ENCODE measurements around the gene SCAMP2.
"Not testable (repeated sequence)": the region's sequence is repeated elsewhere in the genome, so short reads cannot be mapped to it uniquely, and the experiment has no call there.

SCAMP2 gene, protein sequence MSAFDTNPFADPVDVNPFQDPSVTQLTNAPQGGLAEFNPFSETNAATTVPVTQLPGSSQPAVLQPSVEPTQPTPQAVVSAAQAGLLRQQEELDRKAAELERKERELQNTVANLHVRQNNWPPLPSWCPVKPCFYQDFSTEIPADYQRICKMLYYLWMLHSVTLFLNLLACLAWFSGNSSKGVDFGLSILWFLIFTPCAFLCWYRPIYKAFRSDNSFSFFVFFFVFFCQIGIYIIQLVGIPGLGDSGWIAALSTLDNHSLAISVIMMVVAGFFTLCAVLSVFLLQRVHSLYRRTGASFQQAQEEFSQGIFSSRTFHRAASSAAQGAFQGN

DNA sequence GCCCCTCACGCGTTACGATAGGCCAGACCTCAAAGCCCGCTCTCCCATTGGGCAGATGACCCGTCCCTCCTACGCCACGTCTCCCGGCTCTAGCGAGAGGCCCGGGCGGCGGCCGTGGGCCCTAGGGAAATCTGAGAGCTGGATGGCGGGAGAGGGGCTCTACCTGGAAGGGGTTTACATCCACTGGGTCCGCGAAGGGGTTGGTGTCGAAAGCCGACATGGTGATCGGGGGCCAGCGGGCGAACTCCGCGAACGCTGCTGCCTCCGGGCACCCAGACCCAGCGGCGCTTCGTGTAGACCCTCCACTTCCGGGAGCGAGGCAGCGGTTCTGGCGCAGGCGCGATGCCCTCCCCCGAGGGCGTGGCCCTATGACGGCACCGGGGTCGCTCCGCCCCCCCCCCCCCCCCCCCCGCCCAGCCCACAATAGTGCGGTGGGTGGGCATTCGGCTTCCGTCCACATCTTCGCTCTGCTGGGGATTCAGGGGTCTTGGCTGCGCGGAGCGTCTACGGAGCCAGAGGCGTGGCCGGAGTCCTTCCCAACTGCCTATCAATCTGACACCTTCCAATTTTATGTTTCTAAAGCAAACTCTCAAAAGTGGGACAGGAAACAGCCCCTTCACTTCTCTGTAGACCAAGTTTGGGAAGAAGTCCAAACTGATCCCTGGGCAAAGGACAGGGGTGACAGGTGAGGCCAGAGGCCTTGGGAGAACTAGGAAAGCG lies at the start of gene SCAMP2:
Gene SCAMP2, minus strand, starts transcription at position 330 of the 720 bp plus-strand sequence. Its CDS starts 110 bp downstream, at position 220.
- in situ Hi-C loops (cut with MboI; ENCODE audit: low pct_unique_long_range_greater_than_20kb, low sequenced_read_pairs, unreplicated experiment) = no loop called here
- TF ChIP-seq, protein P1, sequence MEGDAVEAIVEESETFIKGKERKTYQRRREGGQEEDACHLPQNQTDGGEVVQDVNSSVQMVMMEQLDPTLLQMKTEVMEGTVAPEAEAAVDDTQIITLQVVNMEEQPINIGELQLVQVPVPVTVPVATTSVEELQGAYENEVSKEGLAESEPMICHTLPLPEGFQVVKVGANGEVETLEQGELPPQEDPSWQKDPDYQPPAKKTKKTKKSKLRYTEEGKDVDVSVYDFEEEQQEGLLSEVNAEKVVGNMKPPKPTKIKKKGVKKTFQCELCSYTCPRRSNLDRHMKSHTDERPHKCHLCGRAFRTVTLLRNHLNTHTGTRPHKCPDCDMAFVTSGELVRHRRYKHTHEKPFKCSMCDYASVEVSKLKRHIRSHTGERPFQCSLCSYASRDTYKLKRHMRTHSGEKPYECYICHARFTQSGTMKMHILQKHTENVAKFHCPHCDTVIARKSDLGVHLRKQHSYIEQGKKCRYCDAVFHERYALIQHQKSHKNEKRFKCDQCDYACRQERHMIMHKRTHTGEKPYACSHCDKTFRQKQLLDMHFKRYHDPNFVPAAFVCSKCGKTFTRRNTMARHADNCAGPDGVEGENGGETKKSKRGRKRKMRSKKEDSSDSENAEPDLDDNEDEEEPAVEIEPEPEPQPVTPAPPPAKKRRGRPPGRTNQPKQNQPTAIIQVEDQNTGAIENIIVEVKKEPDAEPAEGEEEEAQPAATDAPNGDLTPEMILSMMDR (IDR thresholded peaks at IDR 0.05; ENCODE audit: extremely low read depth, insufficient read depth, missing control alignments) = no peak
- DNase-seq (ENCODE audit: low spot score) = peak; percentile 96

DNA sequence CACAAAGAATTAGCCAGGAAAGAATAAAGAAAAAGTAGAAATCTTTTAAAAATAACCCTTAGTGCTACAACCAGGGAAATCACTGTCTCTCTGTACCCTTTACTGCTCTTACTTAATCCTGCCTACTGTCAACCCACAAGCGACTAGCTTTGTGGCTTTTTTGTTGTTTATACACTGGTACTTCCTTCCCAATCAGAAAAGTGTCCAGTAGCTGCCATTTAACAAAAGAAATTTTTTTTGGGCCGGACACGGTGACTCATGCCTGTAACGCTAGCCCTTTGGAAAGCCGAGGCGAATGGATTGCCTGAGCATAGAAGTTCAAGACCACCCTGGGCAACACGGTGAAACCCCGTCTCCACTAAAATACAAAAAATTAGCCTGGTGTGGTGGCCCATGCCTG lies 47.3 kb upstream of the SCAMP2 start:
- in situ Hi-C loops (cut with MboI; ENCODE audit: low pct_unique_long_range_greater_than_20kb, low sequenced_read_pairs, unreplicated experiment) = no loop called here
- DNase-seq (ENCODE audit: low spot score) = no peak

DNA sequence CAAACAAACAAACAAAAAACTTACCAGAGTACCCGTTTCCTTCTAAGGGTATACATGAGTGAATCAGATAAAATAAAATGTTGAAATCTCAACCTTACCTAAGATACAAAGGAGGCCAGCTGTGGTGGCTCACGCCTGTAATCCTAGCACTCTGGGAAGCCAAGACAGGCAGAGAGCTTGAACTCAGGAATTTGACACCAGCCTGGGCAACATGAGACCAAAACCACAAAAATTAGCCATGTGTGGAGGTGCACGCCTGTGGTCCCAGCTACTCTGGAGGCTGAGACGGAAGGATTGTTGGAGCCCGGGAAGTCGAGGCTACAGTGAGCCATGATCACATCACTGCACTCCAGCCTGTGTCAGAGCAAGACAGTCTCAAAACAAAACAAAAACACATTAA lies 44.5 kb upstream of the SCAMP2 start:
- in situ Hi-C loops (cut with MboI; ENCODE audit: low pct_unique_long_range_greater_than_20kb, low sequenced_read_pairs, unreplicated experiment) = no loop called here
- DNase-seq (ENCODE audit: low spot score) = no peak
- TF ChIP-seq, protein P1 (IDR thresholded peaks at IDR 0.05; ENCODE audit: extremely low read depth, insufficient read depth, missing control alignments) = no peak

More for the DNA sequence above, 47.3 kb upstream of the SCAMP2 start:
- TF ChIP-seq, protein P1 (IDR thresholded peaks at IDR 0.05; ENCODE audit: extremely low read depth, insufficient read depth, missing control alignments) = no peak

DNA sequence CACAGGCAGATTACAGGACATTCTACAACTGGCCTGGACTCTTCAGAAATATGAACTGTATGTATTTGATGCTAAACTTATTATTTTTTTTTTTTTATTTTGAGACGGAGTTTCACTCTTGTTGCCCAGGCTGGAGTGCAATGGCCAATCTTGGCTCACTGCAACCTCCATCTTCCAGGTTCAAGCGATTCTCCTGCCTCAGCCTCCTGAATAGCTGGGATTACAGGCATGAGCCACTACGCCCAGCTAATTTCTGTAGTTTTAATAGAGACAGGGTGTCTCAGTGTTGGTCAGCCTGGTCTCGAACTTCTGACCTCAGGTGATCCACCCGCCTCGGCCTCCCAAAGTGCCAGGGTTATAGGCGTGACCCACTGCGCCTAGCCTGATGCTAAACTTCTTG lies 40.6 kb upstream of the SCAMP2 start:
- in situ Hi-C loops (cut with MboI; ENCODE audit: low pct_unique_long_range_greater_than_20kb, low sequenced_read_pairs, unreplicated experiment); DNase-seq (ENCODE audit: low spot score): not testable (repeated sequence)

- DNase-seq (ENCODE audit: low spot score) = no peak
- in situ Hi-C loops (cut with MboI; ENCODE audit: low pct_unique_long_range_greater_than_20kb, low sequenced_read_pairs, unreplicated experiment) = no loop called here
- TF ChIP-seq, protein P1 (IDR thresholded peaks at IDR 0.05; ENCODE audit: extremely low read depth, insufficient read depth, missing control alignments) = no peak
Measured at GRCh38 chr15:74913041-74913440, 39.9 kb upstream of the SCAMP2 start.

DNA sequence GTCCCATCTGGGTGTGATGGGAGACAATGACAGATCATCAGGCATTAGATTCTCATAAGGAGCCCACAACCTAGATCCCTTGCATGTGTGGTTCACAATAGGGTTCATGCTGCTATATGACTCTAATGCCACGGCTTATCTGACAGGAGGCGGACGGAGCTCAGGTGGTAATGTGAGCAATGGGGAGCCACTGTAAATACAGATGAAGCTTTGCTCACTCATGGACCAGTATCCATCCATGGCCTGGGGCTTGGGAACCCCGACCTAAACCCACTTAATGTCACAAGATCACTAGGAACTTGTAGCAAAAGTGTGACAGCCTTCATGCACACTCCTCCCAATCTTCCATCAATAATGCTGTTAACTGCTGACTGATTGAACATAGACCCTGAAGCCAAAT lies 35.5 kb upstream of the SCAMP2 start:
- DNase-seq (ENCODE audit: low spot score) = no peak
- in situ Hi-C loops (cut with MboI; ENCODE audit: low pct_unique_long_range_greater_than_20kb, low sequenced_read_pairs, unreplicated experiment) = no loop called here
- TF ChIP-seq, protein P1 (IDR thresholded peaks at IDR 0.05; ENCODE audit: extremely low read depth, insufficient read depth, missing control alignments) = no peak

Measured in GM13977 (cell line).